H9 (cell line): ENCODE measurements around the gene FAF1. TPM values are rescaled to one million over a fixed set of nuclear protein-coding genes. Genes with fewer than 3 reads are reported as not detected.

ENCODE experiments used
- DNase-seq: peaks from one replicate; pipeline ENCODE4 v3.0.0-alpha.2; 2017
- H2AFZ ChIP-seq: one replicate; pipeline ENCODE4 v1.6.1; 2013; ENCODE audit warnings: mild to moderate bottlenecking, low read length, control low read depth, moderate library complexity
- H2AK5ac ChIP-seq: 2 replicates; pipeline ENCODE4 v1.6.1; 2013; ENCODE audit warnings: low read length, control low read depth, mixed read lengths; ENCODE audit not compliant: insufficient read length
- H2BK120ac ChIP-seq: one replicate; pipeline ENCODE4 v1.6.1; 2013; ENCODE audit warnings: low read depth, mild to moderate bottlenecking, low read length, control low read depth, inconsistent platforms; ENCODE audit not compliant: poor library complexity, severe bottlenecking
- H2BK12ac ChIP-seq: 2 replicates; pipeline ENCODE4 v1.6.1; 2013; ENCODE audit warnings: low read length, control low read depth, mixed read lengths, low read depth; ENCODE audit not compliant: insufficient read length
- H2BK15ac ChIP-seq: 2 replicates; pipeline ENCODE4 v1.6.1; 2013; ENCODE audit warnings: low read depth, low read length, control low read depth
- H2BK20ac ChIP-seq: one replicate; pipeline ENCODE4 v1.6.1; 2013; ENCODE audit warnings: low read depth, mild to moderate bottlenecking, low read length, control low read depth, inconsistent platforms; ENCODE audit not compliant: poor library complexity, severe bottlenecking
- H2BK5ac ChIP-seq: 2 replicates; pipeline ENCODE4 v1.6.1; 2013; ENCODE audit warnings: low read length, control low read depth, mixed read lengths; ENCODE audit not compliant: insufficient read length
- H3K14ac ChIP-seq: 2 replicates; pipeline ENCODE4 v1.6.1; 2013; ENCODE audit warnings: low read length, control low read depth; ENCODE audit not compliant: insufficient read depth
- H3K18ac ChIP-seq: 2 replicates; pipeline ENCODE4 v1.6.1; 2013; ENCODE audit warnings: low read depth, mild to moderate bottlenecking, mixed read lengths, low read length, control low read depth; ENCODE audit not compliant: insufficient read length
- H3K23ac ChIP-seq: 2 replicates; pipeline ENCODE4 v1.6.1; 2013; ENCODE audit warnings: low read length, control low read depth, mixed read lengths, low read depth; ENCODE audit not compliant: insufficient read length
- H3K23me2 ChIP-seq: 2 replicates; pipeline ENCODE4 v1.6.1; 2013; ENCODE audit warnings: low read depth, mild to moderate bottlenecking, mixed read lengths, low read length, control low read depth; ENCODE audit not compliant: insufficient read length, poor library complexity, severe bottlenecking
- H3K27ac ChIP-seq: 2 replicates; pipeline ENCODE4 v1.5.1; 2013; ENCODE audit warnings: low read length, control low read depth, mixed read lengths, low read depth; ENCODE audit not compliant: insufficient read length
- H3K27me3 ChIP-seq: 2 replicates; pipeline ENCODE4 v1.6.1; 2013; ENCODE audit warnings: low read length, control low read depth, inconsistent platforms; ENCODE audit not compliant: insufficient read depth
- H3K4ac ChIP-seq: 2 replicates; pipeline ENCODE4 v1.6.1; 2013; ENCODE audit warnings: low read depth, mild to moderate bottlenecking, control low read depth, inconsistent platforms, low read length, moderate library complexity
- H3K4me1 ChIP-seq: 2 replicates; pipeline ENCODE4 v1.6.1; 2013; ENCODE audit warnings: low read length, control low read depth, inconsistent platforms; ENCODE audit not compliant: insufficient read depth
- H3K4me2 ChIP-seq: 2 replicates; pipeline ENCODE4 v1.6.1; 2013; ENCODE audit warnings: low read length, control low read depth, mixed read lengths; ENCODE audit not compliant: insufficient read length, insufficient read depth
- H3K56ac ChIP-seq: 2 replicates; pipeline ENCODE4 v1.6.1; 2013; ENCODE audit warnings: low read depth, mild to moderate bottlenecking, mixed read lengths, low read length, control low read depth; ENCODE audit not compliant: insufficient read length
- H3K79me1 ChIP-seq: 2 replicates; pipeline ENCODE4 v1.6.1; 2013; ENCODE audit warnings: low read depth, mild to moderate bottlenecking, moderate library complexity, low read length, control low read depth, inconsistent platforms; ENCODE audit not compliant: insufficient read depth, poor library complexity, severe bottlenecking
- H3K79me2 ChIP-seq: 2 replicates; pipeline ENCODE4 v1.6.1; 2013; ENCODE audit warnings: low read length, control low read depth, inconsistent platforms; ENCODE audit not compliant: insufficient read depth
- H3K9ac ChIP-seq: 2 replicates; pipeline ENCODE4 v1.6.1; 2013; ENCODE audit warnings: low read length, control low read depth, mixed read lengths; ENCODE audit not compliant: insufficient read length; ENCODE audit errors: extremely low read depth
- H3K9me3 ChIP-seq: one replicate; pipeline ENCODE4 v1.6.1; 2013; ENCODE audit warnings: low read depth, low read length, inconsistent platforms; ENCODE audit not compliant: control insufficient read depth
- H3T11ph ChIP-seq: one replicate; pipeline ENCODE4 v1.6.1; 2013; ENCODE audit warnings: mild to moderate bottlenecking, low read length, control low read depth, inconsistent platforms
- H4K20me1 ChIP-seq: one replicate; pipeline ENCODE4 v1.6.1; 2013; ENCODE audit not compliant: control insufficient read depth, insufficient read length, insufficient read depth
- H4K5ac ChIP-seq: 2 replicates; pipeline ENCODE4 v1.6.1; 2013; ENCODE audit warnings: low read depth, mild to moderate bottlenecking, mixed read lengths, low read length, control low read depth; ENCODE audit not compliant: insufficient read length
- H4K8ac ChIP-seq: replicated peaks from 2 replicates; pipeline ENCODE4 v1.6.1; 2013; ENCODE audit warnings: low read length, control low read depth, mixed read lengths, low read depth; ENCODE audit not compliant: insufficient read length
- H4K91ac ChIP-seq: 2 replicates; pipeline ENCODE4 v1.6.1; 2013; ENCODE audit warnings: low read depth, mild to moderate bottlenecking, moderate library complexity, mixed read lengths, low read length, control low read depth; ENCODE audit not compliant: insufficient read length
- H3K27ac Mint-ChIP-seq, 3 experiments: 2 replicates in 2 of 3; 3 replicates in 1 of 3; pipeline ENCODE4 v1.8.0; 2020 to 2021; ENCODE audit warnings: mixed read lengths in 3 of 3, mild to moderate bottlenecking in 1 of 3, moderate library complexity in 1 of 3
- H3K27me3 Mint-ChIP-seq: 2 replicates; pipeline ENCODE4 v1.8.0; 2021; ENCODE audit warnings: low read depth, mild to moderate bottlenecking, moderate library complexity, mixed read lengths
- H3K36me3 Mint-ChIP-seq, 3 experiments: 2 replicates in 2 of 3; 3 replicates in 1 of 3; pipeline ENCODE4 v1.8.0; 2020 to 2021; ENCODE audit warnings: low read depth in 3 of 3, mixed read lengths in 3 of 3; ENCODE audit not compliant: insufficient read depth in 1 of 3
- H3K4me1 Mint-ChIP-seq, 2 experiments: 2 replicates each; pipeline ENCODE4 v1.8.0; 2020; ENCODE audit warnings: mixed read lengths in 2 of 2
- H3K4me3 Mint-ChIP-seq, 2 experiments: 2 replicates in 1 of 2; 3 replicates in 1 of 2; pipeline ENCODE4 v1.8.0; 2020 to 2021; ENCODE audit warnings: mild to moderate bottlenecking in 2 of 2, mixed read lengths in 2 of 2, moderate library complexity in 1 of 2
- H3K9me3 Mint-ChIP-seq, 2 experiments: 2 replicates in 1 of 2; 3 replicates in 1 of 2; pipeline ENCODE4 v1.8.0; 2020; ENCODE audit warnings: mild to moderate bottlenecking in 2 of 2, mixed read lengths in 2 of 2, moderate library complexity in 1 of 2
- WGBS: extraction: QIAGEN DNeasy Blood & Tissue Kit; methylation state at CpG from one replicate; pipeline ENCODE4 v1.1.7; 2013; ENCODE audit warnings: missing lambda C conversion rate, low lambda C conversion rate, mixed read lengths; ENCODE audit not compliant: insufficient read length; ENCODE audit errors: extremely low coverage; 5-methylcytosine and 5-hydroxymethylcytosine counted together
- total RNA-seq: library from RNA; stranded (reverse); gene quantifications from 2 replicates; pipeline ENCODE4 v1.2.1, GENCODE V29; 2021
- TF ChIP-seq, protein P1 (sequence below): fragments of 200-600 bp; sonication (generic); conservative IDR thresholded peaks from 3 replicates; pipeline ENCODE4 v1.8.0; 2021; ENCODE audit warnings: antibody characterized with exemption, mild to moderate bottlenecking

FAF1 gene
- total RNA-seq, 1 experiment from 2014 or later = 60.8 TPM

DNA sequence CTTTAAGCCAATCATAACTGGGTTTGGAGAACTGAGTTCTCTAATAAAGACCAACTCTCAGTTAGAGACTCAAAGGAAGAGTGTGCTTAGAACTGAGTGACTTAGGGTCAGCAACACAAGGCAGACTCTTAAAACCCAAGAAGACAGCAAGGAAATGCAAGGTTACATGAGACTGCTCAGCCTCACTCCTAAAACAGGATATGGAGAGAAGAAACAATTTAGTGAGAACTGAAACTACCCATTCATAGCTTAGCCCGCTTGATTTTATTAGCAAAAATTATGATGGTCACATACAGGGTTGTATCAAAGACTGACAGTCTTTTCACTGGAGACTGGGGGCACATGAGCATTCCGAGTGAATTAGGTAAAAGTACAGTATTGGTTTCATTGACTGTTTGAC, 457.9 kb downstream of the FAF1 start:
- Mint-ChIP-seq H3K9me3 (peaks cover 13 to 15% of the 10 kb centered on the region in 2 experiments), H3K27ac (no peak overlapping the region), H3K4me1 (no peaks in the 10 kb centered on the region), H3K4me3 (no peak overlapping the region), H3K27me3 (no peaks in the 10 kb centered on the region), H3K36me3 (peaks cover 16 to 27% (median 23%) of the 10 kb centered on the region in 3 experiments)
- no peaks in the 10 kb centered on the region for H4K20me1 ChIP-seq
- no peak overlapping the region for H4K5ac ChIP-seq
- TF ChIP-seq, protein P1, sequence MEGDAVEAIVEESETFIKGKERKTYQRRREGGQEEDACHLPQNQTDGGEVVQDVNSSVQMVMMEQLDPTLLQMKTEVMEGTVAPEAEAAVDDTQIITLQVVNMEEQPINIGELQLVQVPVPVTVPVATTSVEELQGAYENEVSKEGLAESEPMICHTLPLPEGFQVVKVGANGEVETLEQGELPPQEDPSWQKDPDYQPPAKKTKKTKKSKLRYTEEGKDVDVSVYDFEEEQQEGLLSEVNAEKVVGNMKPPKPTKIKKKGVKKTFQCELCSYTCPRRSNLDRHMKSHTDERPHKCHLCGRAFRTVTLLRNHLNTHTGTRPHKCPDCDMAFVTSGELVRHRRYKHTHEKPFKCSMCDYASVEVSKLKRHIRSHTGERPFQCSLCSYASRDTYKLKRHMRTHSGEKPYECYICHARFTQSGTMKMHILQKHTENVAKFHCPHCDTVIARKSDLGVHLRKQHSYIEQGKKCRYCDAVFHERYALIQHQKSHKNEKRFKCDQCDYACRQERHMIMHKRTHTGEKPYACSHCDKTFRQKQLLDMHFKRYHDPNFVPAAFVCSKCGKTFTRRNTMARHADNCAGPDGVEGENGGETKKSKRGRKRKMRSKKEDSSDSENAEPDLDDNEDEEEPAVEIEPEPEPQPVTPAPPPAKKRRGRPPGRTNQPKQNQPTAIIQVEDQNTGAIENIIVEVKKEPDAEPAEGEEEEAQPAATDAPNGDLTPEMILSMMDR = no peak
- no CpG with 5 or more reads among the region's 2 CpGs for WGBS
- H3T11ph ChIP-seq = no peak overlapping the region
- H3K14ac ChIP-seq = no peak overlapping the region
- no peak overlapping the region for H3K27ac ChIP-seq
- DNase-seq = no peak
- H2AK5ac ChIP-seq = no peak overlapping the region
- no peaks in the 10 kb centered on the region for H3K23me2 ChIP-seq
- no peak overlapping the region for H2BK120ac ChIP-seq
- H3K4me1 ChIP-seq = no peaks in the 10 kb centered on the region
- no peaks in the 10 kb centered on the region for H3K79me2 ChIP-seq
- no peak overlapping the region for H4K91ac ChIP-seq
- no peak overlapping the region for H2BK12ac ChIP-seq
- no peak overlapping the region for H2BK20ac ChIP-seq
- H2BK5ac ChIP-seq = no peak overlapping the region
- no peak overlapping the region for H3K4ac ChIP-seq
- H3K18ac ChIP-seq = no peak overlapping the region
- H3K9me3 ChIP-seq = no peaks in the 10 kb centered on the region
- H3K4me2 ChIP-seq = no peak overlapping the region
- no peak overlapping the region for H3K23ac ChIP-seq
- H2BK15ac ChIP-seq = no peak overlapping the region
- H3K56ac ChIP-seq = no peak overlapping the region
- H2AFZ ChIP-seq = no peak overlapping the region
- H3K9ac ChIP-seq = no peak overlapping the region
- no peaks in the 10 kb centered on the region for H3K79me1 ChIP-seq
- no peaks in the 10 kb centered on the region for H3K27me3 ChIP-seq
- H4K8ac ChIP-seq = no peak overlapping the region
